PC-3 (cell line): ENCODE data around the gene MYMK. TPM values are rescaled to one million over a fixed set of nuclear protein-coding genes. Genes with fewer than 3 reads are reported as not detected.

Experiments
- ATAC-seq: fragments of 200-7000 bp; cut with Tn5 transposase; 2 replicates; pipeline ENCODE4 v1.9.1; 2020; ENCODE audit warnings: mild to moderate bottlenecking, moderate library complexity
- BruUV-seq: library from RNA; stranded (reverse); fragments of 400-500 nt; replicated peaks from 2 replicates; lab custom pipeline; 2021; lab: Mats Ljungman, UMichigan
- CTCF ChIA-PET: fragments of 300-600 bp; sonication (Branson Sonifier 250); formaldehyde crosslinking; loops from one replicate; lab custom pipeline; 2022; ENCODE audit warnings: antibody characterized with exemption; lab: Charles Lee
- POLR2A ChIA-PET: fragments of 300-600 bp; sonication (Branson Sonifier 250); formaldehyde crosslinking; loops from one replicate; lab custom pipeline; 2022; ENCODE audit warnings: antibody characterized with exemption; ENCODE audit not compliant: unreplicated experiment; lab: Charles Lee
- DNase-seq: peaks from one replicate; pipeline ENCODE4 v3.0.0-alpha.2; 2015
- H2AFZ ChIP-seq: fragments of 300-600 bp; sonication (generic); 2 replicates; pipeline ENCODE4 v1.6.0; 2016; ENCODE audit warnings: antibody characterized with exemption, low read length
- H3F3A ChIP-seq: fragments of 300-600 bp; sonication (generic); one replicate; pipeline ENCODE4 v1.6.0; 2017; ENCODE audit warnings: antibody characterized with exemption, low read length, control low read depth, mild to moderate bottlenecking; ENCODE audit not compliant: unreplicated experiment
- H3K27ac ChIP-seq: fragments of 300-600 bp; sonication (generic); 2 replicates; pipeline ENCODE4 v1.5.1; 2016; ENCODE audit warnings: mild to moderate bottlenecking, low read length
- H3K27me3 ChIP-seq: fragments of 300-600 bp; sonication (generic); 2 replicates; pipeline ENCODE4 v1.6.1; 2016; ENCODE audit warnings: low read length, mixed read lengths
- H3K36me3 ChIP-seq: fragments of 300-600 bp; sonication (generic); 2 replicates; pipeline ENCODE4 v1.6.1; 2016; ENCODE audit warnings: low read depth, mixed run types, low read length, mixed read lengths
- H3K4me1 ChIP-seq: fragments of 300-600 bp; sonication (generic); 2 replicates; pipeline ENCODE4 v1.5.1; 2016; ENCODE audit warnings: low read length; ENCODE audit not compliant: insufficient read depth
- H3K4me2 ChIP-seq: fragments of 300-600 bp; sonication (generic); 2 replicates; pipeline ENCODE4 v1.6.0; 2016; ENCODE audit warnings: low read length
- H3K4me3 ChIP-seq: fragments of 300-600 bp; sonication (generic); 2 replicates; pipeline ENCODE4 v1.5.1; 2016; ENCODE audit warnings: mild to moderate bottlenecking, low read length, mixed read lengths
- H3K79me2 ChIP-seq: fragments of 300-600 bp; sonication (generic); 2 replicates; pipeline ENCODE4 v1.6.1; 2017; ENCODE audit warnings: low read length, mixed read lengths
- H3K9ac ChIP-seq: fragments of 300-600 bp; sonication (generic); 2 replicates; pipeline ENCODE4 v1.6.0; 2016; ENCODE audit warnings: mild to moderate bottlenecking, low read length
- H3K9me2 ChIP-seq: fragments of 300-600 bp; sonication (generic); replicated peaks from 2 replicates; pipeline ENCODE4 v1.6.1; 2016; ENCODE audit warnings: mixed run types, low read length, mixed read lengths
- H3K9me3 ChIP-seq: fragments of 300-600 bp; sonication (generic); 2 replicates; pipeline ENCODE4 v1.6.1; 2016; ENCODE audit warnings: low read length, mixed read lengths
- H4K20me1 ChIP-seq: fragments of 300-600 bp; sonication (generic); 2 replicates; pipeline ENCODE4 v1.6.1; 2016; ENCODE audit warnings: low read length, mixed read lengths
- EZH2 ChIP-seq: fragments of 300-600 bp; sonication (generic); IDR thresholded peaks from one replicate; pipeline ENCODE4 v1.6.1; 2017; ENCODE audit warnings: antibody characterized with exemption, mild to moderate bottlenecking, low read length; ENCODE audit not compliant: unreplicated experiment
- EZH2phosphoT487 ChIP-seq: fragments of 300-600 bp; sonication (generic); IDR thresholded peaks from 2 replicates; pipeline ENCODE4 v1.6.1; 2018; ENCODE audit warnings: mild to moderate bottlenecking, antibody characterized with exemption, low read length, borderline replicate concordance
- intact Hi-C: fragments of 100-400 bp; cut with micrococcal nuclease; formaldehyde crosslinking; loops from 2 replicates; pipeline ENCODE4 v1.9.0; 2023
- total RNA-seq: library from RNA; depleted of rRNA; stranded (reverse); fragments of >200 nt; gene quantifications from 2 replicates; pipeline ENCODE4 v1.2.3, GENCODE V29; 2014
- TF ChIP-seq, protein P1 (sequence below): fragments of 300-600 bp; sonication (generic); conservative IDR thresholded peaks from 2 replicates; pipeline ENCODE4 v1.5.1; 2017; ENCODE audit warnings: antibody characterized with exemption, low read depth, mild to moderate bottlenecking, low read length

MYMK gene
- total RNA-seq, 1 experiment from 2014 or later = not detected

DNA sequence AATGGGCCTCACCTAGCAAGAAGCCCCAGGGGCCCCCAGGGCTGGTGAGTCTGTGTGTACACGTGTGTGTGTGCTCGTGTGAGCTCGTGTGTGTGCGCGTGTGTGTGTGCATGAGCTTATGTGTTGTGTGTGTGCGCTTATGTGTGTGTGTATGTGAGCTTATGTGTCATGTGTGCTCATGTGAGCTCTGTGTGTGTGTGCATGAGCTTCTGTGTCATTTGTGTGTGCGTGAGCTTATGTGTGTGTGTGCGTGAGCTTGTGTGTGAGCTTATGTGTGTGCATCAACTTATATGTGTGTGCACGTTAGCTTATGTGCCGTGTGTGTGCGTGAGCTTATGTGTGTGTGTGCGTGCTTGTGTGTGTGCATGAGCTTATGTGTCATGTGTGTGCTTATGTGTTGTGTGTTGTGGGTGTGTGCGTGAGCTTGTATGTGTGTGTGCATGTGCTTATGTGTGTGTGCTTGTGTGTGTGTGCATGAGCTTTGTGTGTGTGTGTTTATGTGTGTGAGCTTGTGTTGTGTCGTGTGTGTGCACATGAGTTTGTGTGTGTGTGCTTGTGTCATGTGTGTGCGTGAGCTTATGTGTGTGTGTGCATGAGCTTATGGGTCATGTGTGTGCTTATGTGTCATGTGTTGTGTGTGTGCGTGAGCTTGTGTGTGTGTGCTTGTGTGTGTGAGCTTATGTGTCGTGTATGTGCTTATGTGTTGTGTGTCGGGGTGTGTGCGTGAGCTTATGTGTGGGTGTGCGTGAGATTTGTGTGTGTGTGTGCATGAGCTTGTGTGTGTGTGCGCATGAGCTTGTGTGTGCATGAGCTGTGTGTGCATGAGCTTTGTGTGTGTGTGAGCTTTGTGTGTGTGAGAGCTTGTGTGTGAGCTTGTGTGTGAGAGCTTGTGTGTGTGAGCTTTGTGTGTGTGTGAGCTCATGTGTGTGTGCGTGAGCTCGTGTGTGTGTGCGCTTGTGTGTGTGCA lies 29.1 kb downstream of the MYMK start:
- Histone ChIP-seq H3K9ac (no peak overlapping the region), H3K27ac (no peak overlapping the region), H3K79me2 (no peaks in the 10 kb centered on the region), H3K4me2 (no peak overlapping the region), H3K9me2 (no peaks in the 10 kb centered on the region), H3K4me1 (no peaks in the 10 kb centered on the region), H2AFZ (no peak overlapping the region), H3K36me3 (no peaks in the 10 kb centered on the region), H4K20me1 (no peaks in the 10 kb centered on the region), H3F3A (no peaks in the 10 kb centered on the region), H3K4me3 (no peak overlapping the region), H3K27me3 (no peaks in the 10 kb centered on the region), H3K9me3 (no peaks in the 10 kb centered on the region)
- TF ChIP-seq EZH2phosphoT487 (no peak), EZH2 (no peak)
- TF ChIP-seq, protein P1, sequence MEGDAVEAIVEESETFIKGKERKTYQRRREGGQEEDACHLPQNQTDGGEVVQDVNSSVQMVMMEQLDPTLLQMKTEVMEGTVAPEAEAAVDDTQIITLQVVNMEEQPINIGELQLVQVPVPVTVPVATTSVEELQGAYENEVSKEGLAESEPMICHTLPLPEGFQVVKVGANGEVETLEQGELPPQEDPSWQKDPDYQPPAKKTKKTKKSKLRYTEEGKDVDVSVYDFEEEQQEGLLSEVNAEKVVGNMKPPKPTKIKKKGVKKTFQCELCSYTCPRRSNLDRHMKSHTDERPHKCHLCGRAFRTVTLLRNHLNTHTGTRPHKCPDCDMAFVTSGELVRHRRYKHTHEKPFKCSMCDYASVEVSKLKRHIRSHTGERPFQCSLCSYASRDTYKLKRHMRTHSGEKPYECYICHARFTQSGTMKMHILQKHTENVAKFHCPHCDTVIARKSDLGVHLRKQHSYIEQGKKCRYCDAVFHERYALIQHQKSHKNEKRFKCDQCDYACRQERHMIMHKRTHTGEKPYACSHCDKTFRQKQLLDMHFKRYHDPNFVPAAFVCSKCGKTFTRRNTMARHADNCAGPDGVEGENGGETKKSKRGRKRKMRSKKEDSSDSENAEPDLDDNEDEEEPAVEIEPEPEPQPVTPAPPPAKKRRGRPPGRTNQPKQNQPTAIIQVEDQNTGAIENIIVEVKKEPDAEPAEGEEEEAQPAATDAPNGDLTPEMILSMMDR = no peak
- DNase-seq (no peak), ATAC-seq (no peak)
- ChIA-PET POLR2A (no interaction called here), CTCF (no interaction called here)
- intact Hi-C loops = no loop called here
- BruUV-seq = no TSS peak

DNA sequence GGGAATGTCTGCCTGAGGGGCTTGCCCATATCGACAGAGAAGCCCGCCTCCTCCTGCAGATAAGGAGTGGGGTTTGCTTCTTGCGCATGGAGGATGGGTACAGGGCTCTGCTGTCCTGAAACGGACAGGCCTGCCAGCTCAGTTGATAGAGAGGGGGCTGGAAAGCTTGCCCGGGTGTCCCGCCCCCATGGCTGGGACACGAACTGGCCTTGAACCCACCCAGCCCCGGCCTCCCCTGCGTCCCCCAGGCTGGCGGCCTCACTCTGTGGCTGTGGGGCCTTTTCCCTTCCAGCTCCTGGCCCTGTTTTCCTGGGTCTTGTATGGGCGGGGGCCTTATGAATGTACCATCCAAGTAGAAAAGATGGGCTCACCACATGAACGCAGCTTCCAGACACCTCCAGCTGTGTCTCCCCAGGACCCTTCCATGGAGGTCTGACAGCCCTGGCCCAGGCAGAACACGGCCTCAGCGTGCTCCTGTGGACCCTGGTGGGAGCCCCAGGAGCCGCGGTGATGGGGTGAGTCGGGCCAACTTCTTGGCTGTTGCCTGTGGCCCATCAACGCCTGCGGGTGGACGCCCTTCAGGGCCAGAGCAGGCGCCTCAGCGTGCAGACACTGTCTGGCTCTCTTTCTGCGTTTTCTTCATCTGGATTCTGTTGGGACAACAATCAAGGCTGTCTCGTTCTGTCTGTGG lies 30.0 kb downstream of the MYMK start:
- H3K9me2 ChIP-seq = no peaks in the 10 kb centered on the region
- H3K4me2 ChIP-seq = no peak overlapping the region
- no peak for ATAC-seq
- H3K36me3 ChIP-seq = no peaks in the 10 kb centered on the region
- BruUV-seq = no TSS peak
- intact Hi-C loops = no loop called here
- TF ChIP-seq EZH2phosphoT487 (no peak), EZH2 (no peak)
- TF ChIP-seq, protein P1 = no peak
- H3K9me3 ChIP-seq = no peaks in the 10 kb centered on the region
- H2AFZ ChIP-seq = no peak overlapping the region
- H3K4me3 ChIP-seq = no peak overlapping the region
- ChIA-PET POLR2A (no interaction called here), CTCF (no interaction called here)
- H3K9ac ChIP-seq = no peak overlapping the region
- H3K79me2 ChIP-seq = no peaks in the 10 kb centered on the region
- H4K20me1 ChIP-seq = no peaks in the 10 kb centered on the region
- H3F3A ChIP-seq = no peaks in the 10 kb centered on the region
- no peaks in the 10 kb centered on the region for H3K4me1 ChIP-seq
- H3K27me3 ChIP-seq = no peaks in the 10 kb centered on the region
- no peak for DNase-seq
- no peak overlapping the region for H3K27ac ChIP-seq
